ENCODE results near the gene CROCC2. TPM values are rescaled to one million over a fixed set of nuclear protein-coding genes. Genes with fewer than 3 reads are reported as not detected.

CROCC2 gene
- polyA plus RNA-seq, 1 of the 3 experiments (the other 2 are of a cell fraction): not detected

- TF ChIP-seq, protein P1, sequence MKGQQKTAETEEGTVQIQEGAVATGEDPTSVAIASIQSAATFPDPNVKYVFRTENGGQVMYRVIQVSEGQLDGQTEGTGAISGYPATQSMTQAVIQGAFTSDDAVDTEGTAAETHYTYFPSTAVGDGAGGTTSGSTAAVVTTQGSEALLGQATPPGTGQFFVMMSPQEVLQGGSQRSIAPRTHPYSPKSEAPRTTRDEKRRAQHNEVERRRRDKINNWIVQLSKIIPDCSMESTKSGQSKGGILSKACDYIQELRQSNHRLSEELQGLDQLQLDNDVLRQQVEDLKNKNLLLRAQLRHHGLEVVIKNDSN (IDR thresholded peaks at IDR 0.05; ENCODE audit: borderline replicate concordance, low read depth): no peak
- no peak for TF ChIP-seq NRF1 (IDR thresholded peaks at IDR 0.05; ENCODE audit: low read depth, low read length)
- TF ChIP-seq CTCF (IDR thresholded peaks at IDR 0.05): no peak
- no peak for TF ChIP-seq TAF1 (IDR thresholded peaks at IDR 0.05; ENCODE audit: borderline replicate concordance, low read depth, low read length)
- no peak for TF ChIP-seq FOXJ3 (CRISPR knock-in tag; IDR thresholded peaks at IDR 0.05)
- no peak for TF ChIP-seq FOXM1 (IDR thresholded peaks at IDR 0.05; ENCODE audit: low read depth)
- TF ChIP-seq, protein P2, sequence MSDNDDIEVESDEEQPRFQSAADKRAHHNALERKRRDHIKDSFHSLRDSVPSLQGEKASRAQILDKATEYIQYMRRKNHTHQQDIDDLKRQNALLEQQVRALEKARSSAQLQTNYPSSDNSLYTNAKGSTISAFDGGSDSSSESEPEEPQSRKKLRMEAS (IDR thresholded peaks at IDR 0.05; ENCODE audit: low read depth): no peak
- TF ChIP-seq TCF12 (IDR thresholded peaks at IDR 0.05): no peak
- TF ChIP-seq ELF1 (IDR thresholded peaks at IDR 0.05): no peak
Measured at GRCh38 chr2:240919786-240920782, 13.9 kb downstream of the CROCC2 start (continued).

DNA sequence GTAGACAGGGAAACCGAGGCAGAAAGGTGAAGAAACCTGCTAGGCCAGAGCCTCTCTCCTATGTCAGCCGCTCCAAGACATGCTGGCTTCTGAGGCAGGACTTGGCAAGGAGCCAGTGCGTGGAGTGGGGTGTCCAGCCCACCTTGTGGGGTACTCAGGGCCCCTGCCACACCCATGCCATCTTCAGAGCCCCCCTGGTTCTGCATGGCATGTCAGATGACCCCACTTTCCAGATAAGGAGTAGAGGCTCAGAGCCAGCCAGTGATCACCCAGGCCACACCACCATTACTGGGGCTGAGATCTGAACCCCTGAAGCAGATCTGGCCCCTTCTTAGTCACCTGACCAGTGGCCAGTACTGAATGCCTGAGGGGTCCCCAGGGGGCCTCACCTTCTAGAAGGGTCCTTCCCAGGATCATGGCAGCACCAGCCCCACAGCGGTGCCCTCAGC is 14.7 kb downstream of the CROCC2 start:
- H3K27ac ChIP-seq (ENCODE audit: low read depth in 2 of 2, low read length in 1 of 2): peak overlapping the region in 1 of 2 experiments; percentile 73; a peak in 2 of 4 replicates
- TF ChIP-seq, protein P2 (IDR thresholded peaks at IDR 0.05; ENCODE audit: low read depth): no peak
- no peak for TF ChIP-seq ZBTB33 (IDR thresholded peaks at IDR 0.05; ENCODE audit: borderline replicate concordance, low read depth)
- no peak for TF ChIP-seq YY1 (IDR thresholded peaks at IDR 0.05; ENCODE audit: low read depth)
- TF ChIP-seq CHD2 (IDR thresholded peaks at IDR 0.05; ENCODE audit: low read length, partially characterized antibody): no peak
- TF ChIP-seq, protein P3, sequence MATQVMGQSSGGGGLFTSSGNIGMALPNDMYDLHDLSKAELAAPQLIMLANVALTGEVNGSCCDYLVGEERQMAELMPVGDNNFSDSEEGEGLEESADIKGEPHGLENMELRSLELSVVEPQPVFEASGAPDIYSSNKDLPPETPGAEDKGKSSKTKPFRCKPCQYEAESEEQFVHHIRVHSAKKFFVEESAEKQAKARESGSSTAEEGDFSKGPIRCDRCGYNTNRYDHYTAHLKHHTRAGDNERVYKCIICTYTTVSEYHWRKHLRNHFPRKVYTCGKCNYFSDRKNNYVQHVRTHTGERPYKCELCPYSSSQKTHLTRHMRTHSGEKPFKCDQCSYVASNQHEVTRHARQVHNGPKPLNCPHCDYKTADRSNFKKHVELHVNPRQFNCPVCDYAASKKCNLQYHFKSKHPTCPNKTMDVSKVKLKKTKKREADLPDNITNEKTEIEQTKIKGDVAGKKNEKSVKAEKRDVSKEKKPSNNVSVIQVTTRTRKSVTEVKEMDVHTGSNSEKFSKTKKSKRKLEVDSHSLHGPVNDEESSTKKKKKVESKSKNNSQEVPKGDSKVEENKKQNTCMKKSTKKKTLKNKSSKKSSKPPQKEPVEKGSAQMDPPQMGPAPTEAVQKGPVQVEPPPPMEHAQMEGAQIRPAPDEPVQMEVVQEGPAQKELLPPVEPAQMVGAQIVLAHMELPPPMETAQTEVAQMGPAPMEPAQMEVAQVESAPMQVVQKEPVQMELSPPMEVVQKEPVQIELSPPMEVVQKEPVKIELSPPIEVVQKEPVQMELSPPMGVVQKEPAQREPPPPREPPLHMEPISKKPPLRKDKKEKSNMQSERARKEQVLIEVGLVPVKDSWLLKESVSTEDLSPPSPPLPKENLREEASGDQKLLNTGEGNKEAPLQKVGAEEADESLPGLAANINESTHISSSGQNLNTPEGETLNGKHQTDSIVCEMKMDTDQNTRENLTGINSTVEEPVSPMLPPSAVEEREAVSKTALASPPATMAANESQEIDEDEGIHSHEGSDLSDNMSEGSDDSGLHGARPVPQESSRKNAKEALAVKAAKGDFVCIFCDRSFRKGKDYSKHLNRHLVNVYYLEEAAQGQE (IDR thresholded peaks at IDR 0.05; ENCODE audit: low read depth, low read length): no peak
- TF ChIP-seq RXRA (IDR thresholded peaks at IDR 0.05; ENCODE audit: borderline replicate concordance, low read depth): no peak
- no peak for TF ChIP-seq FOXJ3 (CRISPR knock-in tag; IDR thresholded peaks at IDR 0.05)
- TF ChIP-seq, protein P4, sequence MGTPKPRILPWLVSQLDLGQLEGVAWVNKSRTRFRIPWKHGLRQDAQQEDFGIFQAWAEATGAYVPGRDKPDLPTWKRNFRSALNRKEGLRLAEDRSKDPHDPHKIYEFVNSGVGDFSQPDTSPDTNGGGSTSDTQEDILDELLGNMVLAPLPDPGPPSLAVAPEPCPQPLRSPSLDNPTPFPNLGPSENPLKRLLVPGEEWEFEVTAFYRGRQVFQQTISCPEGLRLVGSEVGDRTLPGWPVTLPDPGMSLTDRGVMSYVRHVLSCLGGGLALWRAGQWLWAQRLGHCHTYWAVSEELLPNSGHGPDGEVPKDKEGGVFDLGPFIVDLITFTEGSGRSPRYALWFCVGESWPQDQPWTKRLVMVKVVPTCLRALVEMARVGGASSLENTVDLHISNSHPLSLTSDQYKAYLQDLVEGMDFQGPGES (IDR thresholded peaks at IDR 0.05; ENCODE audit: low read depth, low read length): no peak
- TF ChIP-seq FOSL2 (IDR thresholded peaks at IDR 0.05; ENCODE audit: borderline replicate concordance, low read depth): no peak
- no peak for TF ChIP-seq GATA2 (CRISPR knock-in tag; IDR thresholded peaks at IDR 0.05)
- no peak for TF ChIP-seq MEF2A (IDR thresholded peaks at IDR 0.05; ENCODE audit: borderline replicate concordance, low read depth)
- no peak for TF ChIP-seq JUND (IDR thresholded peaks at IDR 0.05)
- no peak overlapping the region; the same call in 1 of the 2 replicates for H2AFZ ChIP-seq (ENCODE audit: low read depth)
- H4K20me1 ChIP-seq (ENCODE audit: insufficient read depth): no peaks in the 10 kb centered on the region
- H3K4me3 ChIP-seq (ENCODE audit: low read depth in 2 of 2, low read length in 1 of 2): no peak overlapping the region
- no peaks in the 10 kb centered on the region for H3K36me3 ChIP-seq (replicated peaks in 1 of 2; ENCODE audit: control insufficient read depth in 1 of 2, insufficient read depth in 2 of 2, low read length in 1 of 2)
- no peaks in the 10 kb centered on the region for H3K9me3 ChIP-seq
- no peaks in the 10 kb centered on the region for H3K9me2 ChIP-seq
- H3F3A ChIP-seq (replicated peaks; ENCODE audit: insufficient read depth): no peaks in the 10 kb centered on the region
- DNase-seq: peak; percentile 11
- H3K27me3 ChIP-seq (ENCODE audit: insufficient read depth): no peaks in the 10 kb centered on the region
- POLR2A ChIA-PET: no interaction called here
- peaks cover 7 to 34% of the 10 kb centered on the region in 2 experiments; a peak in 2 of 4 replicates for H3K4me1 ChIP-seq (ENCODE audit: control insufficient read depth in 1 of 2, insufficient read depth in 2 of 2, low read depth in 1 of 2, low read length in 1 of 2)
- CTCF ChIA-PET: interaction anchor here (1.0 to 2.6 kb wide), 2 partner anchors 63 to 70 kb away, joined by 3 to 7 read pairs; no protein-coding TSS in a partner anchor
- peak overlapping the region; percentile 55; the same call in 1 of the 2 replicates for H3K4me2 ChIP-seq
- WGBS (ENCODE audit: low lambda C conversion rate): 62% methylated on average over 3 of the region's 4 CpGs
- H3K79me2 ChIP-seq (ENCODE audit: insufficient read depth): no peaks in the 10 kb centered on the region
- no peak overlapping the region for H3K9ac ChIP-seq
